Measurements from ENCODE around the gene CTDP1. TPM values are rescaled to one million over a fixed set of nuclear protein-coding genes. Genes with fewer than 3 reads are reported as not detected.

The CTDP1 gene
- total RNA-seq, 1 experiment from 2014 or later = 24.9 TPM

GRCh38 chr18:79635427-79635726 lies 44.2 kb upstream of the CTDP1 start:
- Histone ChIP-seq H3K9me3 (ENCODE audit: control insufficient read depth in 1 of 2, insufficient read depth in 1 of 2, low read depth in 1 of 2, low read length in 2 of 2) (no peaks in the 10 kb centered on the region; a peak in 1 of 4 replicates), H3K4me1 (ENCODE audit: control insufficient read depth in 1 of 2, insufficient read depth in 2 of 2, low read length in 2 of 2) (no peaks in the 10 kb centered on the region), H3K27ac (ENCODE audit: low read depth, low read length) (no peak overlapping the region), H3K4me2 (ENCODE audit: low read length) (no peak overlapping the region), H2AFZ (ENCODE audit: low read depth, low read length, poor library complexity, severe bottlenecking) (no peak overlapping the region), H3K79me2 (ENCODE audit: insufficient read depth, low read length) (no peaks in the 10 kb centered on the region), H3K9me2 (ENCODE audit: insufficient read depth) (no peaks in the 10 kb centered on the region), H4K20me1 (ENCODE audit: insufficient read depth) (no peaks in the 10 kb centered on the region), H3K4me3 (replicated peaks in 1 of 2; ENCODE audit: low read depth in 1 of 2, low read length in 2 of 2) (no peak overlapping the region), H3K36me3 (ENCODE audit: control insufficient read depth in 1 of 2, insufficient read depth in 2 of 2, low read length in 2 of 2) (no peaks in the 10 kb centered on the region), H3K27me3 (ENCODE audit: insufficient read depth, low read length) (no peaks in the 10 kb centered on the region), H3K9ac (ENCODE audit: low read length) (no peak overlapping the region)
- TF ChIP-seq RAD21 (IDR thresholded peaks at IDR 0.05; ENCODE audit: low read depth) = no peak
- intact Hi-C loops (cut with micrococcal nuclease) = no loop called here
- CTCF ChIA-PET = no interaction called here
- ATAC-seq (no peak), DNase-seq (ENCODE audit: low read depth, low spot score) (no peak)
- no TSS peak for BruUV-seq (replicated peaks)
- RAD21 ChIA-PET (ENCODE audit: low non-redundant PET in 1 of 2, low total read pairs in 2 of 2, uncharacterized antibody in 2 of 2, unreplicated experiment in 2 of 2) = no interaction called here
- POLR2A ChIA-PET = no interaction called here

- Histone ChIP-seq H3K9ac (ENCODE audit: low read length) (no peak overlapping the region), H3K79me2 (ENCODE audit: insufficient read depth, low read length) (no peaks in the 10 kb centered on the region), H3K36me3 (ENCODE audit: control insufficient read depth in 1 of 2, insufficient read depth in 2 of 2, low read length in 2 of 2) (no peaks in the 10 kb centered on the region), H3K4me3 (replicated peaks in 1 of 2; ENCODE audit: low read depth in 1 of 2, low read length in 2 of 2) (no peak overlapping the region), H3K9me3 (ENCODE audit: control insufficient read depth in 1 of 2, insufficient read depth in 1 of 2, low read depth in 1 of 2, low read length in 2 of 2) (no peaks in the 10 kb centered on the region; a peak in 1 of 4 replicates), H3K27ac (ENCODE audit: low read depth, low read length) (no peak overlapping the region), H2AFZ (ENCODE audit: low read depth, low read length, poor library complexity, severe bottlenecking) (no peak overlapping the region), H3K4me1 (ENCODE audit: control insufficient read depth in 1 of 2, insufficient read depth in 2 of 2, low read length in 2 of 2) (no peaks in the 10 kb centered on the region), H3K4me2 (ENCODE audit: low read length) (no peak overlapping the region), H3K27me3 (ENCODE audit: insufficient read depth, low read length) (no peaks in the 10 kb centered on the region), H4K20me1 (ENCODE audit: insufficient read depth) (no peaks in the 10 kb centered on the region), H3K9me2 (ENCODE audit: insufficient read depth) (no peaks in the 10 kb centered on the region)
- ChIA-PET POLR2A (no interaction called here), CTCF (no interaction called here), RAD21 (ENCODE audit: low non-redundant PET in 1 of 2, low total read pairs in 2 of 2, uncharacterized antibody in 2 of 2, unreplicated experiment in 2 of 2) (no interaction called here)
- no peak for DNase-seq (ENCODE audit: low read depth, low spot score)
- ATAC-seq = no peak
- TF ChIP-seq EZH2phosphoT487 (IDR thresholded peaks at IDR 0.05; ENCODE audit: borderline replicate concordance) (no peak), YY1 (IDR thresholded peaks at IDR 0.05; ENCODE audit: extremely low read depth, insufficient replicate concordance, low read depth, low read length) (no peak), SRF (IDR thresholded peaks at IDR 0.05; ENCODE audit: low read depth) (no peak), EZH2 (IDR thresholded peaks at IDR 0.05) (no peak), ZFX (IDR thresholded peaks at IDR 0.05) (no peak)
- no TSS peak for BruUV-seq (replicated peaks)
- intact Hi-C loops (cut with micrococcal nuclease) = no loop called here
These were observed 42.3 kb upstream of the CTDP1 start for GRCh38 chr18:79637181-79637920.
